Measurements from ENCODE around the gene ST3GAL3.

Gene ST3GAL3

GRCh38 chr1:43908226-43908625 lies 200.9 kb downstream of the ST3GAL3 start:
- TF ChIP-seq FOXP2 (optimal IDR thresholded peaks at IDR 0.05; ENCODE audit: borderline replicate concordance, extremely low read depth, extremely low read length, insufficient read depth) (no peak), REST (IDR thresholded peaks at IDR 0.05; ENCODE audit: insufficient read depth in 1 of 2, low read depth in 2 of 2, low read length in 2 of 2) (no peak), POLR2AphosphoS5 (IDR thresholded peaks at IDR 0.05; ENCODE audit: low read depth, low read length) (no peak), SIN3A (IDR thresholded peaks at IDR 0.05; ENCODE audit: borderline replicate concordance, insufficient read depth, low read length) (no peak), TAF1 (IDR thresholded peaks at IDR 0.05; ENCODE audit: borderline replicate concordance, insufficient read depth, low read length) (no peak)

- TF ChIP-seq POLR2AphosphoS5 (IDR thresholded peaks at IDR 0.05; ENCODE audit: low read depth, low read length) (no peak), SIN3A (IDR thresholded peaks at IDR 0.05; ENCODE audit: borderline replicate concordance, insufficient read depth, low read length) (no peak), REST (IDR thresholded peaks at IDR 0.05; ENCODE audit: insufficient read depth in 1 of 2, low read depth in 2 of 2, low read length in 2 of 2) (no peak), TAF1 (IDR thresholded peaks at IDR 0.05; ENCODE audit: borderline replicate concordance, insufficient read depth, low read length) (no peak)
Measured at GRCh38 chr1:43908858-43909257, 201.5 kb downstream of the ST3GAL3 start.

GRCh38 chr1:43910343-43910742 lies 203.0 kb downstream of the ST3GAL3 start:
- TF ChIP-seq SIN3A (IDR thresholded peaks at IDR 0.05; ENCODE audit: borderline replicate concordance, insufficient read depth, low read length), result no peak
- no peak for TF ChIP-seq TAF1 (IDR thresholded peaks at IDR 0.05; ENCODE audit: borderline replicate concordance, insufficient read depth, low read length)

GRCh38 chr1:43912607-43913006 lies 205.3 kb downstream of the ST3GAL3 start:
- TF ChIP-seq TAF1 (IDR thresholded peaks at IDR 0.05; ENCODE audit: borderline replicate concordance, insufficient read depth, low read length) (no peak), REST (IDR thresholded peaks at IDR 0.05; ENCODE audit: insufficient read depth in 1 of 2, low read depth in 2 of 2, low read length in 2 of 2) (no peak), SIN3A (IDR thresholded peaks at IDR 0.05; ENCODE audit: borderline replicate concordance, insufficient read depth, low read length) (no peak), POLR2AphosphoS5 (IDR thresholded peaks at IDR 0.05; ENCODE audit: low read depth, low read length) (no peak), FOXP2 (optimal IDR thresholded peaks at IDR 0.05; ENCODE audit: borderline replicate concordance, extremely low read depth, extremely low read length, insufficient read depth) (no peak)

DNA sequence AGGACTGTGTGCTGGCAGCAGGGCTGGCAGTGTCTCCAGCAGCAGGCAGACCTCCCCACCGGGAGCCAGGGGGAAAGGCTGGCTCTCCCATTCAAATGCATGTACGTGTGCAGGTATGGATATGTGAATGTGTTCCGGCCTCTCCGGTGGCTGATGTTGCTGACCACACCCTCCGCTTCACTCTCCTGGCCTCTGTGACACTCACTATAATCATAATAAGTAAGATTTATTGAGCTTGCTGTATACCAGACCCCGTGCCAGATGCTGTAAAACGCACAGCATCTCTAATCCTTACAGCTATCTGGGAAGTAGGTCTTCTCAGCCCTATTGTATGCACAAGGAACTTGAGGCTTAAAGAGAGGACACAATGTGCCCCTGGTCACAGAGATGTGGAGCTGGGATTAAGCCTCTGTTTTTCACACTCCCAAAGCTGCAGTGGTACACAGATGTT lies 205.7 kb downstream of the ST3GAL3 start:
- no peak for TF ChIP-seq SIN3A (IDR thresholded peaks at IDR 0.05; ENCODE audit: borderline replicate concordance, insufficient read depth, low read length)
- TF ChIP-seq POLR2AphosphoS5 (IDR thresholded peaks at IDR 0.05; ENCODE audit: low read depth, low read length), result no peak
- TF ChIP-seq TAF1 (IDR thresholded peaks at IDR 0.05; ENCODE audit: borderline replicate concordance, insufficient read depth, low read length), result no peak
- no peak for TF ChIP-seq REST (IDR thresholded peaks at IDR 0.05; ENCODE audit: insufficient read depth in 1 of 2, low read depth in 2 of 2, low read length in 2 of 2)
- TF ChIP-seq FOXP2 (optimal IDR thresholded peaks at IDR 0.05; ENCODE audit: borderline replicate concordance, extremely low read depth, extremely low read length, insufficient read depth), result no peak

Data from PFSK-1 (cell line).